Measurements from ENCODE around the gene GNG10. TPM values are rescaled to one million over a fixed set of nuclear protein-coding genes. Genes with fewer than 3 reads are reported as not detected.

Gene GNG10
- total RNA-seq, 2 experiments from 2014 or later: 8.3 to 10.4 TPM

DNA sequence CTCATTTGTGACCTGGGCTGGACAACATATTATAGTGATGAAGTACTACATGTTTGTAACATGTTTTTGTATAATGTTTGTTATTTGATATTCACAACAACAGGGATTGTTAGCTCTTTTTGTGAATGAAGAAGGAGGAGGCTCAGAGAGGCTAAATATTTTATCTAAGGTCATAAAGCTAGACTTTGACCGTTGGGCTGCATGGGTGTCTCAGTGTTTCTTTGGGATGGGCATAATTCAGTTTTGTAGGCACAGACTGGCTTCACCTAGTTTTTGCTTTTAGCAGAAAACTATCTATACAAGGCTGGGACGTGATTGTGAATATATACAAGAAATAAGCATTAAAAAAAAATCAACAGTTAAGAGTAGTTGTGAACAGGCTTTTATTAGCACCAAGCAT, 15.0 kb upstream of the GNG10 start:
- H3K4me2 ChIP-seq (ENCODE audit: low read length): no peak overlapping the region
- POLR2A ChIA-PET: interaction anchor here (1.0 kb wide), 1 partner anchor 15 kb away, joined by 3 read pairs; no protein-coding TSS in a partner anchor
- peaks cover 78% of the 10 kb centered on the region for H3K36me3 ChIP-seq (ENCODE audit: insufficient read depth, low read length)
- no peak for DNase-seq (ENCODE audit: low spot score)
- no peak overlapping the region for H3K4me3 ChIP-seq (ENCODE audit: low read depth, low read length, poor library complexity, severe bottlenecking)
- CTCF ChIA-PET (ENCODE audit: unreplicated experiment): no interaction called here
- H3K4me1 ChIP-seq (ENCODE audit: insufficient read depth, low read length, poor library complexity, severe bottlenecking): no peaks in the 10 kb centered on the region
- TF ChIP-seq EZH2phosphoT487 (IDR thresholded peaks at IDR 0.05; ENCODE audit: borderline replicate concordance, low read depth, low read length): no peak
- TF ChIP-seq, protein P1, sequence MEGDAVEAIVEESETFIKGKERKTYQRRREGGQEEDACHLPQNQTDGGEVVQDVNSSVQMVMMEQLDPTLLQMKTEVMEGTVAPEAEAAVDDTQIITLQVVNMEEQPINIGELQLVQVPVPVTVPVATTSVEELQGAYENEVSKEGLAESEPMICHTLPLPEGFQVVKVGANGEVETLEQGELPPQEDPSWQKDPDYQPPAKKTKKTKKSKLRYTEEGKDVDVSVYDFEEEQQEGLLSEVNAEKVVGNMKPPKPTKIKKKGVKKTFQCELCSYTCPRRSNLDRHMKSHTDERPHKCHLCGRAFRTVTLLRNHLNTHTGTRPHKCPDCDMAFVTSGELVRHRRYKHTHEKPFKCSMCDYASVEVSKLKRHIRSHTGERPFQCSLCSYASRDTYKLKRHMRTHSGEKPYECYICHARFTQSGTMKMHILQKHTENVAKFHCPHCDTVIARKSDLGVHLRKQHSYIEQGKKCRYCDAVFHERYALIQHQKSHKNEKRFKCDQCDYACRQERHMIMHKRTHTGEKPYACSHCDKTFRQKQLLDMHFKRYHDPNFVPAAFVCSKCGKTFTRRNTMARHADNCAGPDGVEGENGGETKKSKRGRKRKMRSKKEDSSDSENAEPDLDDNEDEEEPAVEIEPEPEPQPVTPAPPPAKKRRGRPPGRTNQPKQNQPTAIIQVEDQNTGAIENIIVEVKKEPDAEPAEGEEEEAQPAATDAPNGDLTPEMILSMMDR (conservative IDR thresholded peaks at IDR 0.05; ENCODE audit: low read length): no peak
- H3K27ac ChIP-seq (ENCODE audit: low read depth, low read length, poor library complexity, severe bottlenecking): no peak overlapping the region
- peaks cover 4% of the 10 kb centered on the region; the same call in 1 of the 2 replicates for H4K20me1 ChIP-seq (ENCODE audit: insufficient read depth, low read length)
- no peak overlapping the region for H2AFZ ChIP-seq (ENCODE audit: low read length)
- intact Hi-C loops (cut with micrococcal nuclease; ENCODE audit: unreplicated experiment): no loop called here
- no peaks in the 10 kb centered on the region for H3K9me3 ChIP-seq (ENCODE audit: low read length)
- BruUV-seq (replicated peaks): no TSS peak
- H3K9me2 ChIP-seq (ENCODE audit: insufficient read depth, low read length): no peaks in the 10 kb centered on the region
- H3K79me2 ChIP-seq (ENCODE audit: insufficient read depth, low read depth, low read length): peaks cover 6% of the 10 kb centered on the region; the same call in 1 of the 2 replicates

DNA sequence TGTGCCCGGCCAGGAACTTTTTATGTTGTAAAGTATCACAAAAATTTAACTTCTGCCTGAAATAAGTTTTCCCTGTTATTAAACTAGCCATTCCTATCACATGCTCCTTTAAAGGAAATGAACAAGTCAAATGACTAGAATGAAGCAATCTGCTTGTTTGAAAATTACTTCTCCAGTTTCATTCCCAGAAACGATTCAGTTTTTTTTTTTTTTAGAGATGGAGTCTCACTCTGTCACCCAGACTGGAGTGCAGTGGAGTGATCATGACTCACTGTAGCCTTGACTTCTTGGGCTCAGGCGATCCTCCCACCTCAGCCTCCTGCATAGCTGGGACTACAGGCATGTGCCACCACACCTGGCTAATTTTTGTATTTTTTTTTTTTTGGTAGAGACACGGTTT, 13.3 kb upstream of the GNG10 start:
- intact Hi-C loops (cut with micrococcal nuclease; ENCODE audit: unreplicated experiment): no loop called here
- ChIA-PET POLR2A (interaction anchor here (0.8 kb wide), 1 partner anchor 17 kb away, joined by 3 read pairs; the partner anchor contains the start of gene DNAJC25), CTCF (ENCODE audit: unreplicated experiment) (no interaction called here)
- Histone ChIP-seq H3K27ac (ENCODE audit: low read depth, low read length, poor library complexity, severe bottlenecking) (no peak overlapping the region), H2AFZ (ENCODE audit: low read length) (no peak overlapping the region), H3K4me1 (ENCODE audit: insufficient read depth, low read length, poor library complexity, severe bottlenecking) (no peaks in the 10 kb centered on the region), H3K9me2 (ENCODE audit: insufficient read depth, low read length) (no peaks in the 10 kb centered on the region), H3K36me3 (ENCODE audit: insufficient read depth, low read length) (peaks cover 83% of the 10 kb centered on the region), H3K4me2 (ENCODE audit: low read length) (no peak overlapping the region), H3K79me2 (ENCODE audit: insufficient read depth, low read depth, low read length) (peaks cover 6% of the 10 kb centered on the region; the same call in 1 of the 2 replicates), H3K4me3 (ENCODE audit: low read depth, low read length, poor library complexity, severe bottlenecking) (no peak overlapping the region), H3K9me3 (ENCODE audit: low read length) (no peaks in the 10 kb centered on the region), H4K20me1 (ENCODE audit: insufficient read depth, low read length) (peaks cover 4% of the 10 kb centered on the region; the same call in 1 of the 2 replicates)
- no peak for TF ChIP-seq EZH2phosphoT487 (IDR thresholded peaks at IDR 0.05; ENCODE audit: borderline replicate concordance, low read depth, low read length)
- TF ChIP-seq, protein P1 (conservative IDR thresholded peaks at IDR 0.05; ENCODE audit: low read length): no peak
- no peak for DNase-seq (ENCODE audit: low spot score)
- BruUV-seq (replicated peaks): no TSS peak

DNA sequence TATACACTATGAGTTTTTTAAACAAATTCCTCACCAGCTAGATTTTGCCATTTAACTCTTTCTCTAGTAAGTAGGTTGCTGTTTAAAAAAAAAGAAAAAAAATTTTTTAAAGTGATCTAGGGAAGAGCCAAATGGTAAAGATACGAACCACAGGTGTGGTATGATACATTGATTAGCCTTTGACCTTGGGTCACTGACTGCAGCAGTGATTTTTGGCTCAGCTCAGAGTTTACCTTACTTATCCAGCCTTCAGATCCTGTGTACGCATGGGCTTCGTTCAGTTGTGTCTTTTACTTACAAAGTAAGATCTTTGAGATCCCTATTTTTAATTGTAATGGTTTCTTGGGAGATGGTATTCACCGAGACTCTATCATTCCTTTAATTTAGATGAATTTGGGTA, 12.4 kb upstream of the GNG10 start:
- no peak overlapping the region for H3K4me2 ChIP-seq (ENCODE audit: low read length)
- H3K27ac ChIP-seq (ENCODE audit: low read depth, low read length, poor library complexity, severe bottlenecking): no peak overlapping the region
- no peaks in the 10 kb centered on the region for H3K9me2 ChIP-seq (ENCODE audit: insufficient read depth, low read length)
- intact Hi-C loops (cut with micrococcal nuclease; ENCODE audit: unreplicated experiment): no loop called here
- H4K20me1 ChIP-seq (ENCODE audit: insufficient read depth, low read length): peaks cover 4% of the 10 kb centered on the region; the same call in 1 of the 2 replicates
- H3K79me2 ChIP-seq (ENCODE audit: insufficient read depth, low read depth, low read length): peaks cover 6% of the 10 kb centered on the region; the same call in 1 of the 2 replicates
- ChIA-PET POLR2A (interaction anchor here (0.5 to 0.8 kb wide), 2 partner anchors 18 to 1450 kb away, joined by 3 to 5 read pairs; partner anchors contain the start of gene DNAJC25), CTCF (ENCODE audit: unreplicated experiment) (no interaction called here)
- no peak for TF ChIP-seq EZH2phosphoT487 (IDR thresholded peaks at IDR 0.05; ENCODE audit: borderline replicate concordance, low read depth, low read length)
- TF ChIP-seq, protein P1 (conservative IDR thresholded peaks at IDR 0.05; ENCODE audit: low read length): no peak
- H3K4me1 ChIP-seq (ENCODE audit: insufficient read depth, low read length, poor library complexity, severe bottlenecking): no peaks in the 10 kb centered on the region
- no peak overlapping the region for H3K4me3 ChIP-seq (ENCODE audit: low read depth, low read length, poor library complexity, severe bottlenecking)
- H3K36me3 ChIP-seq (ENCODE audit: insufficient read depth, low read length): peaks cover 83% of the 10 kb centered on the region
- H2AFZ ChIP-seq (ENCODE audit: low read length): no peak overlapping the region
- DNase-seq (ENCODE audit: low spot score): no peak
- BruUV-seq (replicated peaks): no TSS peak
- H3K9me3 ChIP-seq (ENCODE audit: low read length): no peaks in the 10 kb centered on the region
